GM15510 (cell line): ENCODE data around the gene DIAPH2.

Experiments
- POLR2A ChIP-seq: IDR thresholded peaks from 3 replicates; pipeline ENCODE4 v1.6.1; 2011; ENCODE audit warnings: borderline replicate concordance; ENCODE audit not compliant: insufficient read length; ENCODE audit errors: extremely low read depth

The DIAPH2 gene

DNA sequence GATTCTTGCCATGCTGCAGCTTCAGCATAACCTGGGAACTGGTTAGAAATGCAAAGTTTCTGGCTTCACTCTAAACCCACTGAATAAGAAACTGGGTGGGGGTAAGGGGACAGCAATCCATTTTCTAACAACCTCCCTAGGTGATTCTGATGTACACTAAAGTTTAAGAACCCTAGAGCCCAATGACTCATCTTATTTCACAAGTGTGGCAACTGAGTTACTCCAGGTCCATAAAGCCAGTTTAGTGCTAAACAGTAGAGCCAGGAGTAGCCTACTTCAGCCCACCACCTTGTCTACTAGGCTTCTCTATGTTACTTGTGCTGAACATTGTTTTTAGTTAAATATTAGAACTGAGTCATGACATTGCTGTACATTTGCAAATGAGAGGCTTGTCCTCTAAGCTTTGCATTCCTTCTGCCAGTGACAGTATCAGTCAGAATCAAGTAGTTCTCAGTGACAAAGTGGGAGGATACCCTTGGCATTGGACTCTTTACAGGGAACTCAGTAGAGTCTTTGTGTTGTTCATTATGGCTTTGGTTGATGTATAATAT lies 717.0 kb downstream of the DIAPH2 start:
- TF ChIP-seq POLR2A = no peak

- TF ChIP-seq POLR2A = no peak
Measured at GRCh38 chrX:97402333-97402732, 717.7 kb downstream of the DIAPH2 start.

DNA sequence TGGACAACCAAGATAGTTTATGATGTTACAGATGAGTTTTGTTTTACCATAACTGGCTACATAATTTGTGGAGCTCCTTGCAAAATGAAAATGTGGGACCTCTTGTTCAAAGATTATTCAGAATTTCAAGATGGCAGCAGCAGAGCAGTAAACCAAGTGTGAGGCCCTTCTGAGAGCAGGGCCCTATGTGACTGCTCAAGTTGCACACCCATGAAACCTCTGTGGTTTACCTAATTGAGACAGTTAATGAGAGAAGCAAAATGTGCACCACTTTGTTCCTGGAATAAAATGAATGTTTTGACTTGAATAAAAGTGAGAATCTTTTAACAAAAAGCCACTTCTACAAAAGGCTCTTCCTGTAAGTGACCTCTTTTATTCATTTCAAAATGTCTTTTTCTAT lies 718.3 kb downstream of the DIAPH2 start:
- TF ChIP-seq POLR2A = no peak

DNA sequence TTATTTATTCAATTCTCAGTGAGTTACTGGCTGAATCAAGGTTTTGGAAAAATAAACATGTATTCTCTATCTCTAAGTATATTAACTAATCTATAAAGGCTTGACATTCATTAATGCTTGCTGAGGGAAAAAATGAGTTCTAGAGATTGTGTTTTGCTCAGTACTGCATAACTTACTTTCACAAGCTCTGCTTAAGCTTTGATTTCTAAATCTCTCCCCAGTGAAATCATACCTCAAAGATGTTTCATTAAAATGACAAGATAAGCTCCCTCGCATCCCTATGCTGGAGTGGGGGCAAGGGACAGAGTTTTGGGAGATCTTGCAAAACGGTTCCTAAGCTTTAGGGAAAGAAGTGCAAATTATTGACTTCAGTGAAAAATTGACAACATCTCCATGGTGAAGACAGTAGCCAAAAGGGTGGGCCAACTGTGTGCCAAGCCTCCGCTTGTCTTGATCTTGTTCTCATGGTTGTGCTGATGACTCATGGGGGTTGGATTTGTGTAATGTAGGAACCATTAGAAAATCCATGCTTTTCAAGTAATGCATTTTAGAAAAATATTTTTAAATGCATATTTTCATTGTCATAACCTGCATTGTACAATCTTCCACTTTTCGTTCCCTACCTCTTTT lies 720.5 kb downstream of the DIAPH2 start:
- no peak for TF ChIP-seq POLR2A

DNA sequence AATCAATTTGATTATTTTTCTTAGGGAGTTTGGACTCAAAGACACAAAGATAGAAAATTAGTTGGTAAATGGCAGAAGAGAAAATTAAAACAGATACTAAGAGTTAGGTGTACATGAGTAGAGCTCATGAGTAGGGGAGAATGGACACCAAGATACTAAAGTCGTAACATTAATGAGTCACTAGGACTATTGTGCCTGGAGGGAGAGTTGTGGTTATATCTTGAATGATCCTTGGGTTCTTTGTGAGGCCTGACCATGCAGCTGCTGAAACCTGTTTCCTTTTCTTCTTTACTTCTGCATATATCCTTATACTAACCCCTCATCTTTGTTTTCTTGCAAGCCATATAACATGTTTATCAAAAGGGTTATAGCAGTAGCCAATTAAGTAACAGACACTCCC lies 731.8 kb downstream of the DIAPH2 start:
- no peak for TF ChIP-seq POLR2A

DNA sequence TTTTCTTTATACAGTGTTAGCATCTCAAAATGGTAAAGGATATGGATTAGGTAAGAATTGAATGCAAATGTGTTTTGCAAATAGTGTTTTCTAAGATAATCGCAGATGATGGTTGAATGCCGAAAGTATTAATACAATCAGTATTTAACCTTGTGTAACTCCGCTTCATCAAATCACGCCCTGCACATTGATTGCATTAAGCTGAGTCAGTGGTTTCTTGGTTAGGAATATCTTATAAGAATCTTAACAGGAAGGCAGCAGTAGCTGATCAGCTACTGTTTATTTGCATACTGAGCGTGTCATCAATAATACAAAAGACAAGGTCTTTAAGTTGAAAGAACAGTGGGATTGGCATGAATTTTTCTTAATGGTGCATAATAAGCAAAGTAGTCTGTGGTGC lies 744.5 kb downstream of the DIAPH2 start:
- no peak for TF ChIP-seq POLR2A

DNA sequence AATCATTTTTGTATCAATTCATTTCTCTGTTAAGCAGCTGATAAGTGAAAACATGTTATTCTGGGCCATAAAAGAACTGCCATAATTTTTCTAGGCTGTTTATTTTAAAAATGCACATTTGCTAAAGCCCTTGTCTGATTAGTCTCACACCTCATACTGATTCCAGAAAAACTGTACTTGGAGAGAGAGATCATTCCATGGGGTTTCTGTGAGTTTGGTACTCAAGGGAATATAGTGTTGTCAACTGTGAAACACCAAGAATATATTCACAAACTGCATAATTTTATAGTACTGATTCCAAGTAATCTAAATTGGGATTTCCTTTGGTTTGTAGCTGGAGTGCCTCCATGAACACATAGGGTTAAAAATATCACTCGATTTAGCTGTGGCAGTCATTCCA lies 746.6 kb downstream of the DIAPH2 start:
- TF ChIP-seq POLR2A = no peak

GRCh38 chrX:97446298-97446882 lies 761.7 kb downstream of the DIAPH2 start:
- no peak for TF ChIP-seq POLR2A

DNA sequence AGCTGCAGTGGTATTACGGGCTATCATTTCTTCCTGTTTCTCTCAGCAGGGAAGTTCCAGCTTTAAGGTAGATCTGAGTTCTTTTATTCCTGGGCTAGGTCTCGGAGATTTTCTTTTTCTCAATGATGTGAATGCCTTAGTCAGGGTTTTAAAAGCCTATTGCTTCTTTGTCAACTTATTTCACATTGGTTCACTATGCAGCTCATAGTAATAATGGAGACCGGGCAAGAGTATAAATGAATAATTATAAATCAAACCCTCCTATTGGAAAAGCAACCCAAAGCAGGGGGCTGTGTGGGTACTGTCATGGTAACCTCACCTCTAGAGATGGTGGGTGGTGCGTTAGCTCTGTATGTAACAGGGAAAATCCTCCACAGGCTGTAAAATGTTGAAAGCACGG lies 762.7 kb downstream of the DIAPH2 start:
- TF ChIP-seq POLR2A = no peak

- no peak for TF ChIP-seq POLR2A
Measured at GRCh38 chrX:97452283-97452682, 767.6 kb downstream of the DIAPH2 start.

- TF ChIP-seq POLR2A = no peak
Measured at GRCh38 chrX:97461763-97462162, 777.1 kb downstream of the DIAPH2 start.

DNA sequence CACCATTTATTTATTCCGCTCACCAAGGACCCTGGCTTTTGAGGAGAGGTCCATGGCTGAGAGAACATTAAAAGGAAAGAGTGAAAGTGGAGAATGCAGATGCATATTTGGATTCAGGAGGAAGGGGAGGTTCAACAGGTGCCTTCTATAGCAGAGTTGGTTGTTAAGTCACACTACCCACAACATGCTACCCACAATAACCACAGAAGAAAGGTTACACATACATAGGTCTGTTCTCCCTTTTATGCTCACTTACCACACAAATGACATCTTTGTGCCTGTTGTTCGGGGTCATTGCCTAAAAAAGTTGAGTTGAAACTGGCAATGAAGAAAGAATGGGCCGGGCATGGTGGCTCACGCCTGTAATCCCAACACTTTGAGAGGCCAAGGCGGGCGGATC lies 786.4 kb downstream of the DIAPH2 start:
- no peak for TF ChIP-seq POLR2A

GRCh38 chrX:97474933-97475332 lies 790.3 kb downstream of the DIAPH2 start:
- TF ChIP-seq POLR2A = no peak

- TF ChIP-seq POLR2A = no peak
Measured at GRCh38 chrX:97479106-97479890, 794.7 kb downstream of the DIAPH2 start.

DNA sequence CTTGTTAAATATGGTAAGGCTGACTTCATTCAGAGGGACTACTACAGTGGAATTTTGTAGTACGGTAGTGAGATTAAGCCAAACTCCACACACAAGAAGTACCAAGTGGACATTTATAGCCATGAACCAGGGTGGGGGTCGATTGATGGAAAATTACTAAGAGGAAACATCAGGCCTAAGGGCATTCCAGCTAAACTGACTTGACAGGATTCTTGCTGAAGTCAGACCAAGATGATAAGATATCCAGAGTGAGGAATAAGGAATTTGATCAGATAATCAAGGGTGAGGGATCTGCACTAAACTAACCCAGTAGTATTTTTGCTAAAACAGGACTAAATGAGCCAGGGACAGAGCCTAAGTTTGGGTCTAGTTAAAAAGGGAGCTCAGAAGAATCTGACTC lies 796.6 kb downstream of the DIAPH2 start:
- no peak for TF ChIP-seq POLR2A
